GM08714 (cell line): Measurements from ENCODE around the gene CLEC17A.
"Not testable (repeated sequence)": the region's sequence is repeated elsewhere in the genome, so short reads cannot be mapped to it uniquely, and the experiment has no call there.

Experiments
- H3K4me3 ChIP-seq: fragments of 200-500 bp; sonication (Bioruptor generic); 2 replicates; pipeline ENCODE4 v1.5.1; 2014; ENCODE audit warnings: mild to moderate bottlenecking, low read length, inconsistent platforms
- ZNF274 ChIP-seq: IDR thresholded peaks from 2 replicates; pipeline ENCODE4 v1.6.1; 2012; ENCODE audit warnings: mild to moderate bottlenecking, low read depth, low read length

The CLEC17A gene

DNA sequence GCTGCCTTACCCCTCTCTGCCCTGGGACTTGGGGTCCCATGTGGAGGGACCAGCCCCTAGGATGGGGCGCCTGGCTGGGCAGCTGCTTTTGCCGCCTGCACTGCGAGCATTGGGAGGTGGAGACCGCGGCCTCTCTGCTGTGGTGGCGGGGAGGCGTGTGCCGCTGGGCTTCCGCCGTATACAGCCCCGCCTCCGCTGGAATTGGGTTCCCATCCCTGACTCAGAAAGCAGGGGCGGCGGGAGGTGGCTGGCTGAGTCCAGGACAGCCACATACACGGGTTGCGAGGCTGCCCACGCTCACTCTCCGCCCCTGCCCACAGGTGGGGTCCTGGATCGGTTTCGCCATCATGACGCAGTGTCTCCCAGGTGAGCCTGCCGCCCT lies 17.6 kb upstream of the CLEC17A start:
- TF ChIP-seq ZNF274 = no peak
- no peak overlapping the region for H3K4me3 ChIP-seq

DNA sequence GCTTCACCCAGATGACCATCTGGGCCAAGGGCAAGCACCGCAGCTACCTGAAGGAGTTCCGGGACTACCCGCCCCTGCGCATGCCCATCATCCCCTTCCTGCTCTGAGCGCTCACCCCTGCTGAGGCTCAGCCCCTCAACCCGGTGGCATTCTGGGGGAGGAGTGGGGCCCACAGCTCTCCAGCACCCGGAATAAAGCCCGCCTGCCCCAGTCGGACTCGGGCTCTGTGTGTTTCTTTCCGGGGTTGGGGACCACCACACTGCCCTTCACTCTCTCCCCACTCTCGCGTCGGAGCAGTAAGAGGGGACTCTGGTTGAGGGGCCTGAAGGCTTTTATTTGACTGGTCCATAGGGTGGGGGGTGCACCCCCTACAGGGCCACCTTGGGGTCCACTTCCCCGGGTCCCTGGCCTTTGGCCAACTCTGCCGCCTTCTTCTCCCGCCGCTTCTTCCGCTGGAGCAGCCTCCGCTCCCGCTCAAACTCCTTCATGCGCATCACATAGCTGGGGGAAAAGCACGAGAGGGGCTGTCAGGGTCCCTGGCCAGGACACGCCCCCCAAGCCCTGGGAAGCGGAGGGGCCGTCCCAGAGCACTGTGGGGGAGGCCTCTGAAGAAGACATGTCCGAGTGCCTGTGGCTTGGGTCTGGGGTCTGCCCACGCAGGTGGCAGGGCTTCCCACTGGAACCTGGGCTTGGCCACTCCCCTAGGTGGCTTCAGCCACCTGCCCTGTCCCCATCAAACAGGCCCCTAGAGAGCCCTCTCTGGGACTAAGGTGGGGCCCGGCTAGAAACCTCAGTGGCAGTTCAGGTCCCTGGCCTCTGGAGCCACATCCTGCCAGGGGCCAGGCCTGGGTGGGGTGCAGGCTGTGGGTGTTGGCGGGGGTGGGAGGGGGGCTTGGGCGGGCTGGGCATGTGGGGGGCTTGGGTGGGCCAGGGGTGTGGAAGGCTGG lies 16.8 kb upstream of the CLEC17A start:
- TF ChIP-seq ZNF274 = no peak
- H3K4me3 ChIP-seq = no peak overlapping the region

DNA sequence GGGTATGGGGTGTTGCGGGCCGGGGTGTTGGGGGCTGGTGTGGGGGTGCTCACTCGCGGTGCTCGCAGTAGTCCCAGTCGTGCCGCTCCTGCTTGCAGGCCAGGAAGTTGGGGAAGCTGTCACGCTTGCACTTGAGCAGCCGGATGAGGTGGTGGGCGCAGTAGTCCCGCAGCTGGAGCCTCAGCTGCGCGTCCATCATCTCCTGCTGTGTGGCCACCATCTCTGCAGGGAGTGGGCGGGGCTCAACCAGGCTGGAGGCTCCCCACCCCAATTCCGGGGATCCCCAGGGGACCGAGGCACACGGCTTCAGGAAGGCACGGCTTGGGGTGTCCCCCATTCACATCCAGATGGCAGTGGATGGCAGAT lies 16.2 kb upstream of the CLEC17A start:
- no peak overlapping the region for H3K4me3 ChIP-seq
- TF ChIP-seq ZNF274 = no peak

DNA sequence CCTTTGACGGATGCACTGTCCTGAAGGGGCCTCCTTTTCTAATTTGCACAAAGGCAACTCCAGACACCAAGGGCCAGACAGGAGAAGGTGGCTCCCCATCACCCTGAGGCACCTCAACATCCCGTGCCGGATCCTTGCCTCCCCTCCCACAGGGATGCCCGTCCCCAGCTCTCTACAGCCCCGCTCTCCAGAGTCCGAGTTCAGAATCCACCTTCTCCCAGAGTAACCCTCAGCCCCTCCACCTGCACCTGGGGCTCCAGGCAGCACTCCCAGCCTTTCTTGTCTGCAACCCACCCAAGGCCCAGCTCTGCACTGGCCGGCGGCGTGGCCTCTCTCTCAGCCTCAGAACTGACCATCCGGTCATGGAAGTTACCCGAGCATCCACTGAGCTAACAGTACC lies 15.8 kb upstream of the CLEC17A start:
- no peak for TF ChIP-seq ZNF274
- H3K4me3 ChIP-seq = no peak overlapping the region

DNA sequence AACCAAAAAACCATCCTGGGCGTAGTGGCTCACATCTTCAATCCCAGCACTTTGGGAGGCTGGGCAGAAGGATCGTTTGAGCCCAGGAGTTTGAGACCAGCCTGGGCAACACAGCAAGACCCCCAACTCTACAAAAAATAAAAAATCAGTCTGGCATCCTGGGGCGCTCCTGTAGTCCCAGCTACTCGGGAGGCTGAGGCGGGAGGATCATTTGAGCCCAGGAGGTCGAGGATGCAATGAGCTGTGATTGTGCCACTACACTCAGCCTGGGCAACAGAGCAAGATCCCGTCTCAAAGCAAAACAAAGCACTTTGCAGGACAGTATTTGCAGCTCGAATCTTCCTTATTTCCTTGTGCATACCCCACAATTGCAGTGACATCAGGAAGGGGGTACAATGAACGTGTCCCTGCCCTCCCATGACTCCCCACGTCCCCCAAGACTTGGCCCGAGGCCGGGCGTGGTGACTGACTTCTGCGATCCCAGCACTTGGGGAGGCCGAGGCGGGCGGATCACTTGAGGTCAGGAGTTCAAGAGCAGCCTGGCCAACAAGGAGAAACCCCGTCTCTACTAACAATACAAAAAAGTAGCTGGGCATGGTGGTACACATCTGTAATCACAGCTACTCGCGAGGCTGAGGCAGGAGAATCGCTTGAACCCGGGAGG lies 11.9 kb upstream of the CLEC17A start:
- no peak for TF ChIP-seq ZNF274
- H3K4me3 ChIP-seq = peak overlapping the region; percentile 80

DNA sequence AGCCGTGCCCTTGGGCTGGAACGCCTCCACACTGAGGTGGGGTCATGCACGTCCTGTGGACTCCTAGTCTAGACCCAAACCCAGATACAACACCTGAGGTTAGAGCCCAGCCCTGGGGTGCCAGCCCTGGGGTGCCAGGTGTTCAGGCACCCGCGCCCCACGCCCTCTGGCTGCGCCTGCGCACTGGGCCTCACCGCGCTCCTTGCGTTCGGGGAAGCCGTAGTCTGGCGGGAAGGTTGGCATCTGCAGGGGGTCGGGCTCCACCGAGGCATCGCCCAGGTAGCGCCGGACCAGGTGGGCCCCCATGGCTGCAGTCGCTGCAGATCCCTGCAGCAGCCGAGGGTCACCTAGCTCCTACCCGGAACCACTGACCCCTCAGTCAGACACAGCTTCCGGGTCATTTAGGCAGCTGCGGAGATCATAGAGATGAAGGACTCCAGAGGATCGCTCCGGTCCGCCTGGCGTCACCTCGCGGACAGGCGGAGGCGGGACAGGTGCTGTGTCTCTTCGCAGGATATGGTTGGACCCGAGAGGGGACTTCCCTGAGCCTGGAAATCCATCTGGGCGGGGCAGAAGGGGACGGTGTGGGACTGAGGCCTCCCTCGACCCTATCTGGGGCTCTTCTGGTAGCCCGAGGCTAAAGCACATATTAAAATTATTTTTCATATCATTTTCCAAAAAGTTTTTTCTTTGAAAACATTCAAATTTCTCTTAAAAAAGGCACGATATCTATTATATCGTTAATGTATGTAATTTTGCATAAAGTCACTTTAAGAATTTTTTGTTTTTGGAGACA lies 11.0 kb upstream of the CLEC17A start, which contains the start of gene NDUFB7:
Gene NDUFB7 (minus strand): TSS at position 372 of the 796 bp plus-strand sequence. CDS start 66 bp downstream, at position 306.
- TF ChIP-seq ZNF274 = no peak

DNA sequence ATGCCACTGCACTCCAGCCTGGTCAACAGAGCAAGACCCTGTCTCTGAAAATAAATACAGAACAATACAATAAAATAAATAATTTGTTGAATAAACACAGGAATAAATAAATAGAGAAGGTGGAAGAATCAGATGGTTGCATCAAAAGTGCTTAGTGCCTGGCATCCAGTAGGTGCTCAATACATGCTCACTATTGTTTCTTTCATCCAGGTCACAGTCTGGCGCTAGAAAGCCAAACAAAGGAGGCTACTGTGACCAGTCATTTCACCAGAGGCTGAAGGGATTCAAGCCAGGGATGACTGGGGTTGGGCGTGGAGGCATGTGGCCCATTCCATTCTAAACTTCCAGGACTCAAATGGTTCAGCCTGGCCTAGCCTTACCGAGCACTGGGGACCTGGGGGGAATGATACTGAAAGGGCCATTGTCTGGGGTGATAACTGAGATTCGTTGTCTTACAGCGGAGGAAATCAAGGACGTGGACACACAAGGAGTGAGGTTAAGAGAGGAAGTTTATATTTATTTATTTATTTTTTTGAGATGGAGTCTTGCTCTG lies 7.4 kb upstream of the CLEC17A start:
- H3K4me3 ChIP-seq = no peak overlapping the region
- no peak for TF ChIP-seq ZNF274

More for the DNA sequence above, 11.0 kb upstream of the CLEC17A start, which contains the start of gene NDUFB7:
- H3K4me3 ChIP-seq = peak within 1 kb of the TSS; percentile 80

DNA sequence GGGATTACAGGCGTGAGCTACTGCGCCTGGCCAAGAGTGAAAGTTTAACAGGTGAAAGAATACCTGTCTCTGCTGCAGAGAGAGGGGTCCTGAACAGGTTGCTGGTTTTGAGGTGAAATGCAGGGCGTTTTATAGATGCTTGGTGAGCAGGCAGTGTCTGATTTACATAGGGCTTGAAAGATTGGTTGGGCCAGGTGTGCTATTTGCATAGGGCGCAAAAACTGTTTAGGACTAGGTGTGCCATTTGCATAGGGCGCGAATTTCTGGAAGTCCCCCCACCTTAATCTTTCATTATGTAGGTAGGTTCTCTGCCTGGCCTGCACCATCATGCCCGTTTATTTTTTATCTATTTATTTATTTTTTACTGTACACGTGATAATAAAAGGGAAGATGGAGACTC lies 6.5 kb upstream of the CLEC17A start:
- TF ChIP-seq ZNF274 = no peak
- H3K4me3 ChIP-seq = no peak overlapping the region

DNA sequence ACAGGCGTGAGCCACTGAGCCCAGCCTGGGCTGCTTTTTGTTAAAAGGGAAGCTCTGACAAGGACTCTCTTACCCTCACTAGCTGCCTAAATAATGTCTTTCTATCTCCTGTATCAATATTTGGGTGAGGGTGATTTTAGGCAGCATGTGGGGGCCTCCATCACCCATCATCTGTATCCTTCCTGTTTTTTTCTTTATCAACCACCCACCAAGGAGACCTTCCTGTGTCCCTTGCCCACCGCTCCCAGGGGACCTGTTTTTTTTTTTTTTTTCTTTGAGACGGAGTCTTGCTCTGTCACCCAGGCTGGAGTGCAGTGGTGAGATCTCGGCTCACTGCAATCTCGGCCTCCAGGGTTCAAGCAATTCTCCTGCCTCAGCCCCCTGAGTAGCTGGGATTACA lies 5.6 kb upstream of the CLEC17A start:
- TF ChIP-seq ZNF274 = no peak
- H3K4me3 ChIP-seq = no peak overlapping the region

DNA sequence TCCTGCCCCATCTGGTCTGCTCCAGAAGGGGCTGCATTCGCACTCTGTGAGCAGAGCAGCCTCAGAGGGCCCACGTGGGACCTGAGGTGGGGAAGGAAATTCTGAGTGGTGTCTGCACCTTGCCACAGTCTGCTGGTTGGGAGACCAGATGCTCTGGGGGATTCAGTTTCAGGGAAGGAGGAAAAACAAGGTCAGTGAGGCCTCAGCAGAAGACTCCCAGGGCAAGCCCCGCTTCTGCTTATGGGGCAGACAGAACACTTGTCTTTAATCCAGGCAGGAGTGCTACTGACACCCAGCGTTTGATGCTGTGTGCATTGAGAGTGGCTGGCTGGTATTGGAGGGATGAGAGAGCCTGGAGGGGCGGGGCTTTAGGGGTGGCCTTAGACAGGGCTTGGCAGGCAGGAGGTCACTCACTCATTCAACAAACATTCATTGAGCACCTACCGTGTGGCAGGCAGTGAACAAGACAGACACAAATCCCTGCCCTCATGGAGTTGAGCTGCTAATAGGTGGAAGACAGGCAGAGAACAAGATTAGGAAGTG lies 4.9 kb upstream of the CLEC17A start:
- TF ChIP-seq ZNF274 = no peak
- H3K4me3 ChIP-seq = no peak overlapping the region

DNA sequence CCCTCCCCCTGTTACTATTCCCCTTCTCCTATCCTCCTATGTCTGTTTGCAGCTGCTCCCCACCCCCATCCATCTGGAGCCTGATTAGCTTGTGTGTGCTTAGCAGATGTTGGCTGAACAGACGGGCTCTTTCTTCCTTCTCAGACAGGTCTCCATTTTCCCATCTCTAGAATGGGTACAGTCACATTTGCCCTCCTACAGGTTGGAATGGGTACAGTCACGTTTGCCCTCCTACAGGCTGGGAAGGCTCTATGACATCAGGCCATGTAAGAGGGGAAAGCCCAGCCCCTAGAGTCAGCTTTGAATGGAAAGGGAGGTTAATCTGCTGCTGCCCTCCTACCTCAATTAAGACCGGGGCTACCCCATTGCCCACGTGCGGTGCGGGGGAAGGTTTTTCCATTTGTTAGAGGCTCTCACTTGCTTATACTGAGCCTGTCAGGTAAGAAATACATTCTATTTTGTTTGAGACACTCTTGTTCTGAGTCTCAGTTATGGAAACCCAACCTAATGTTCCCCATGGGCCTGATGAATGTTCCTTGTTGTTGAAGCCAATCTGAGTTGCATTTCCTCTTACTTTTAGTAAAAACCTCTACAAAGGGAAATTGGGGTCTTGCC lies 2.2 kb upstream of the CLEC17A start:
- H3K4me3 ChIP-seq = no peak overlapping the region
- TF ChIP-seq ZNF274 = no peak

DNA sequence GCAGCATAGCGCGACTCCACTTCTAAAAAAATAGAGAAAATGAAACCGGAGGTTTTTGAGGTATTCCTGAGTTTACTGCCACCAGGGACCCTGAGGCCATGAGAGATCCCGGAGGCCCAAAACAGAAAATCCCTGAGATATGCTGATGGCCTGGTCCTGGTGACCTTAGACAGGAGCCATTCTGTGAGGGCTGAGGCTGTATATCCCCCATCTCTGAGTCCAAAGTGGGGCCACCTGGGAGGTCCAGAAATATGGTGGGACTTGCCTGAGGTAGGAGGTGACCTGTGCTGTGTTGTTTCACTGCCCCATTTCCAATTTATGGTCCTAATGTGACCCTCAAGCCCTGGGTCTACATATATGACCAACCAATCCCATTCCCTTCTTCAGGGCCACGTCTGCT lies 1.5 kb downstream of the CLEC17A start:
- peak overlapping the region; percentile 87; the same call in 1 of the 2 replicates for H3K4me3 ChIP-seq

DNA sequence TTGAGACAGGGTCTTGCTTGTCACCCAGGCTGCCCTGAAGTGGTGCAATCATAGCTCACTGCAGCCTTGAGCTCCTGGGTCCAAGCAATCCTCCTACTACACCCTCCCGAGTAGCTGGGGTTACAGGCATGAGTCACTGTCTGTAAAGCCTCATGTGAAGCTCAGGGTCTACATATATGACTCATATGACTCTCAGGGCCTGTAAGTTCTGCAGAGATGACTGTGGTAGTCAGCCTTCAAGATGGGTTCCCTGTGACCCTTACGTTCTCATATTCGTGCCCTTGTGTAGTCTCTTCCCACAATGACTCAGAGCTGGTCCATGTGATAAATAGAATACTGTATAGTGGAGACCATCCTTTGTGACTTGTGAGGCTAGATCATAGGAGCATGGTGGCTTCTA lies 2.3 kb downstream of the CLEC17A start:
- peak overlapping the region; percentile 87; the same call in 1 of the 2 replicates for H3K4me3 ChIP-seq

DNA sequence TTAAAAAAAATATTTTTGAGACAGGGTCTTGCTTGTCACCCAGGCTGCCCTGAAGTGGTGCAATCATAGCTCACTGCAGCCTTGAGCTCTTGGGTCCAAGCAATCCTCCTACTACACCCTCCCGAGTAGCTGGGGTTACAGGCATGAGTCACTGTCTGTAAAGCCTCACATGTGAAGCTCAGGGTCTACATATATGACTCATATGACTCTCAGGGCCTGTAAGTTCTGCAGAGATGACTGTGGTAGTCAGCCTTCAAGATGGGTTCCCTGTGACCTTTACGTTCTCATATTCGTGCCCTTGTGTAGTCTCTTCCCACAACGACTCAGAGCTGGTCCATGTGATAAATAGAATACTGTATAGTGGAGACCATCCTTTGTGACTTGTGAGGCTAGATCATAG lies 6.5 kb downstream of the CLEC17A start:
- not testable (repeated sequence) for H3K4me3 ChIP-seq
